Activated CD4-positive, CD25-positive, alpha-beta regulatory T cell treated with anti-CD3 and anti-CD28 coated beads, Interleukin-2, amount 50 U/mL, for 72 hours (primary cell): ENCODE data around the gene SLC25A41.
A peak's percentile ranks its signal among the peaks of the same experiment; 100 is the strongest.
"Not testable (repeated sequence)": the region's sequence is repeated elsewhere in the genome, so short reads cannot be mapped to it uniquely, and the experiment has no call there.

Source experiments
- DNase-seq: peaks from one replicate; pipeline ENCODE4 v3.0.0; 2021

Gene SLC25A41

GRCh38 chr19:6459262-6460098 is 25.9 kb upstream of the SLC25A41 start, which contains the start of gene SLC25A23:
TSS of gene SLC25A23 (minus strand) at chr19:6459792. CDS start at chr19:6459628, 164 bp downstream.
- DNase-seq = peak; percentile 55

- no peak for DNase-seq
These were observed 25.2 kb upstream of the SLC25A41 start for GRCh38 chr19:6458695-6459261.

GRCh38 chr19:6457958-6458694 is 24.6 kb upstream of the SLC25A41 start:
- DNase-seq = no peak

GRCh38 chr19:6455924-6456323 is 22.4 kb upstream of the SLC25A41 start:
- no peak for DNase-seq

- DNase-seq = no peak
These were observed 20.5 kb upstream of the SLC25A41 start for GRCh38 chr19:6453951-6454565.

GRCh38 chr19:6452899-6453298 is 19.3 kb upstream of the SLC25A41 start:
- no peak for DNase-seq

- no peak for DNase-seq
These were observed 18.7 kb upstream of the SLC25A41 start for GRCh38 chr19:6452223-6452614.

GRCh38 chr19:6451583-6452222 is 18.1 kb upstream of the SLC25A41 start:
- no peak for DNase-seq

- no peak for DNase-seq
These were observed 16.6 kb upstream of the SLC25A41 start for GRCh38 chr19:6450166-6450565.

GRCh38 chr19:6448045-6448444 is 14.5 kb upstream of the SLC25A41 start:
- no peak for DNase-seq

GRCh38 chr19:6446452-6446851 is 12.9 kb upstream of the SLC25A41 start:
- no peak for DNase-seq

- DNase-seq = no peak
These were observed 10.4 kb upstream of the SLC25A41 start for GRCh38 chr19:6443986-6444385.

GRCh38 chr19:6442087-6442688 is 8.6 kb upstream of the SLC25A41 start:
- DNase-seq = no peak

- no peak for DNase-seq
These were observed 7.3 kb upstream of the SLC25A41 start for GRCh38 chr19:6440905-6441304.

GRCh38 chr19:6439743-6440142 is 6.2 kb upstream of the SLC25A41 start:
- no peak for DNase-seq

GRCh38 chr19:6433165-6433564 is 398 bp downstream of the SLC25A41 start:
- DNase-seq = no peak

GRCh38 chr19:6431891-6432290 is 1.7 kb downstream of the SLC25A41 start:
- no peak for DNase-seq

GRCh38 chr19:6429419-6430221 is 3.9 kb downstream of the SLC25A41 start:
- DNase-seq = no peak

- not testable (repeated sequence) for DNase-seq
These were observed 4.7 kb downstream of the SLC25A41 start for GRCh38 chr19:6428692-6429418.

- no peak for DNase-seq
These were observed 6.4 kb downstream of the SLC25A41 start for GRCh38 chr19:6427131-6427530.
